Measurements from ENCODE around the gene DPYD.

Gene DPYD

DNA sequence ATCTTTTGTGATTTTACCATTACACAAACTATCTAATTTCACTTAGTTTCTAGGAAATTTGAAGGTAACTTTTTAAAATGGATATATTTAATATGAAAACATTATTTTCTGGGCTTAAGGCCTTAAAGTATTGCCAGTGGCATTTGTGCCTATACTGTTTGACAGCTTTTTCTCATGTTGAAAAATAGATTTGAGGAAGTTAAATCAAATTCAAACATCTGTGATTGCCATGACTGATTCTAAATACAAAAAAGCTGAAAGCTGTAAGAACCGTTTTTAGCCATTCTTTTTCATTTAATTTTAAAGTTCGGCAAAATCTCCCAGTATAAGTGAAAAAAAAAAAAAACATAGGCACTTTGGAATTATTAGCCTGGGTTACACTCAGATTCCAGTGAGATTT lies 301.1 kb downstream of the DPYD start:
- no peak for DNase-seq (ENCODE audit: low read depth in 3 of 3)

- no peak for DNase-seq (ENCODE audit: low read depth in 3 of 3)
Measured at GRCh38 chr1:97610748-97611147, 310.1 kb downstream of the DPYD start.

GRCh38 chr1:97610102-97610501 lies 310.7 kb downstream of the DPYD start:
- no peak for DNase-seq (ENCODE audit: low read depth in 3 of 3)

GRCh38 chr1:97608272-97608671 lies 312.6 kb downstream of the DPYD start:
- no peak for DNase-seq (ENCODE audit: low read depth in 3 of 3)

DNA sequence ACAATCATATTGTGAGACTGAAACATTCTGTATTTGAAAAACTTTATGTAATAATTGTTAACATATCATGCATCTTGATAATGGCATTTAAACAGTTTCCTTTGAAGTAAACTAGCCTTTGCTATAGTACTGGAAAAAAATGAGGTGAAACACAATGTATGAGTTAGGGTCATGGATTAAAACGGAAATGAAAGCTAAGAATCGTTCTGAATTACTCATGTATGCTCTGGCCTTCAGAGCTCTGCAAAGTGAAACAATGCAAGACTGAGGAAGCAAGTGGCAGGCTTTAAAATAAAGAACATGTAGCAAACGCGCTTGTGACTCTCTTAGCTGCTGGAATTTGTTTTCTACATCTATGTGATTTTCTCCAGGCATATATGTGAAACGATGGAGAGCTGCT lies 317.1 kb downstream of the DPYD start:
- DNase-seq (ENCODE audit: low read depth in 3 of 3): no peak

GRCh38 chr1:97603218-97603617 lies 317.6 kb downstream of the DPYD start:
- no peak for DNase-seq (ENCODE audit: low read depth in 3 of 3)

DNA sequence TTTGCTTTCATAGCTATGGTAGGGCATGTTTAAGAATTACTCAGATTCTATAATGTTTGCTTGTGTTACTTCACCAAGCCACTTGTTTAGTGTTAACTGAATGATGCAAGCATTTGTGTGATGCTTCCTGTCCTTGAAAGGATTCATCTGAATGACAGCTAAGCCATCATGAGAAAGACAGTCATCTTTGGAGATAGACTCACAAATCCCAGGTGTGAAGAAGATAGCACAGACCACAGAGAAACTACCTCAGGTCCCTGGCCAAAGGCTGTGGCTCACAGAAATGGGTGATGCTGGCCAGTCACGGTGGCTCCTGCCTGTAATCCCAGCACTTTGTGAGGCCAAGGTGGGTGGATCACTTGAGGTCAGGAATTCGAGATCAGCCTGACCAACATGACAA lies 321.4 kb downstream of the DPYD start:
- DNase-seq (ENCODE audit: low read depth in 3 of 3): no peak

GRCh38 chr1:97593192-97593591 lies 327.6 kb downstream of the DPYD start:
- DNase-seq (ENCODE audit: low read depth in 3 of 3): no peak

DNA sequence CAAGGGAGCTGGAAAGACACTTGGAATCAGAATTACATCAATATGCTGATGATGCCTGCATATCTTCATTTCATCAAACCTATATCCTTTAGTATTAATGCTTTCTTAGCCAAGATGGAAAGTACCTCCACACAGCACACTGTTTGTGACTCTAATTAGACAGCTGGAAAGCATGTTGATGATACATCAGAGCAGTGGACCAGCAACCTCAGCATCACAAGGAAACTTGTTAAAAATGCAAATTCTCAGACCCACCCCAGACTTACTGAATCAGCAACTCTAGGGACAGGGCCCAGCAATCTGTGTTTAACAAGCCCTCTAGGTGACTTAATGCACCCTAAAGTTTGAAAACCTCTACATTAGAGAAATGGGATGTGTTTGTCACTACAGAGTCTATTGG lies 332.1 kb downstream of the DPYD start:
- DNase-seq (ENCODE audit: low read depth in 3 of 3): no peak

DNA sequence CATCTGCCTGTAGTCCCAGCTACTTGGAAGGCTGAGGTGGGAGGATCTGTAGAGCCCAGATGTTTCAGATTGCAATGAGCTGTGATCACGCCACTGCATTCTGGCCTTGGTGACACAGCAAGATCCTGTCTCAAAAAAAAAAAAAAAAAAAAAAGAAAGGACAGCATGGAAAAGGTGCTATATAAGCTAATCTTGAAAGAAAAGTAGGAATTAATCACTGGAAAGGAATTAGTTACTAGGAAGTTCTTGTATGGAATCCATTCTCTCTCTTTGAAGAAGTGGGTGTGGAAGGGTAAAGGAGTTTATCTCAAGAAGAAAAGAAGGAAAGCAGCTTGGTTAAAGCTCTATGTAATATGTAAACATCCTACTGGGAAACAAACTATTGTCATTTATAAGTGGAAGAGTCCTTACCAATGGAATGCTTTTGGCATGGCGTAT lies 339.2 kb downstream of the DPYD start:
- no peak for DNase-seq (ENCODE audit: low read depth in 3 of 3)

DNA sequence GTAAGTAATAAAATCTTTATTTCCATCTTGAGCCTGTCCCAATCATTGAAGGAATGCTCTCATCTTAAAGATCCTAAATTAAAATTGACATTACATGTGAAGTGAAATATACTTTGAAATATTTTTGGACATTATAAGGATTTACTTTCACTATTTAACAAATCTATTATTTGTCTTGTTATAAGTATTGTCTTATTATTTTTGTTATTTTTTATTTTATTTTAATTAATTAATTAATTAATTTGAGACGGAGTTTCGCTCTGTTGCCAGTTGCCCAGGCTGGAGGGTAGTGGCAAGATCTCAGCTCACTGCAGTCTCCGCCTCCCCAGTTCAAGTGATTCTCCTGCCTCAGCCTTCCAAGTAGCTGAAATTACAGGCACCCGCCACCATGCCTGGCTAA lies 343.2 kb downstream of the DPYD start:
- no peak for DNase-seq (ENCODE audit: low read depth in 3 of 3)

DNA sequence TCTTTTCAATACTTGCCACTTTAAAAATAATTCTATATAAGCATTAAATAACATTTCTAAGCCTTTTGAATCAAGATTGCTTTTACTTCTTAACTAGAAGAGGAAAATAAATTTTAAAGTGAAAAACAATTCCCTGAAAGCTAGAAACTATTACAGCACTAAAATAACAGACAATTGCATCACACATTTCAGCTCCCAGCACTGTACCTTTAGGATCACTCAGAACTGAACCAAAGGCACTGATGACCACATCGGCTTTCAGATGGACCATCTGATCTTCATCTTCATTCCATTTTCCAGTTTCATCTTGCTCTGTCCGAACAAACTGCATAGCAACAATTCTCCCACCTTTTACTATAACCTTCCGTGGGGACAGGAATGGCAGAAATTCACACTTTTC lies 347.3 kb downstream of the DPYD start:
- no peak for DNase-seq (ENCODE audit: low read depth in 3 of 3)

DNA sequence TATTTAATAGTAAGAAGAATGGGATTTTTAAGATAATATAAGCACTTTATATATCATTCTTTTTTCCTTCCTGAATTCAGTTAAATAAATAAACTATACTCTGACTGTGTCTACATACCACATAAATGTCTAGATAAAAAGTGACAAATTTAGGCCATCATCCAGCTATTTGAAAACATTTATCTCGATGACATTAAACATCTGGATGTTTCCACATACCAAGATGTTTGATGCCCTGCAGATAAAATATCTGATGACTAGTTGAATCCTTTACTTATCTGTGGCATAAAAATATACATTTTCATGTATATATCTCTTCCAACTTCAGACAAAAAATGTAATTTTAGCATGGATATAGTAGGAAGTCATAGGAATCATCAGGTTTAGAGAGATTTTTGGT lies 348.3 kb downstream of the DPYD start:
- DNase-seq (ENCODE audit: low read depth in 3 of 3): no peak

DNA sequence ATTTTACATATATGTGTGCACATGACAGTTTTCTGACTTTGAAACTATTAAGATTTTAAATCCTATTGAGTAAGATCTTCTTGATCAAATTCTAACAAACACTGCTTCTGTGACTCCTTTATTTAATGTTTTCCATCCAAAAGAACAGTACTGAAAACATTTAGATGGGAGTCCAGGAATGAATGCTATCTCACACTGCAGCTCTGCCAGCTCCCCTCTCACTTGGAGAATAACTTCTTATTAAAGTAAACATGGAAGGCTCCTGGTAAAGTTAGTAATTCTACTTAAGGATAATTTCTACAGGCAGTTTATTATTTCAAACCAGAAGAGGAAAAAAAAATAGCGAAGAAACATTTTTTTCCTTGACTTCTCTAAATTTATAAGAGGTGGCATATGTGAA lies 349.1 kb downstream of the DPYD start:
- no peak for DNase-seq (ENCODE audit: low read depth in 3 of 3)

GRCh38 chr1:97570691-97571090 lies 350.1 kb downstream of the DPYD start:
- DNase-seq (ENCODE audit: low read depth in 3 of 3): no peak

GRCh38 chr1:97567000-97567749 lies 353.7 kb downstream of the DPYD start:
- DNase-seq (ENCODE audit: low read depth in 3 of 3): no peak

GRCh38 chr1:97565886-97566285 lies 354.9 kb downstream of the DPYD start:
- DNase-seq (ENCODE audit: low read depth in 3 of 3): no peak

DNA sequence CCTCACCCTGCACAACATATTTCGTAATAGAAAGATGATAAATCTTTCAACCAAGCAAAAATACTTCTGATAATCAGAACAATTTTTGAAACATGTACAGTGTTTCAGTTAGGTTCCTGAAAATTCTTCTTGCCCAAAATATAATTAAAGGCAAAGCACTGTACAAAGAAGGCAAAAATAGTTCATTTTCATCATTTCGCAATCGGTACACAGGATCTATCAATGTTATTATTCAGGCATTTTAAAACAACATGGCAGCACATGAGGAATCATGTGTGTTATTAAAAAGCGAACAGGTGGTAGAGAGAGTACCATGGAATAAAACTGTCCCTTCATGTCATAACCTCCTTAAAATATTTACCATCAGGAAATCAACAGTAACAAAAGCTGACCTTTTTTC lies 356.9 kb downstream of the DPYD start:
- no peak for DNase-seq (ENCODE audit: low read depth in 3 of 3)

- DNase-seq (ENCODE audit: low read depth in 3 of 3): no peak
Measured at GRCh38 chr1:97562081-97562480, 358.8 kb downstream of the DPYD start.

DNA sequence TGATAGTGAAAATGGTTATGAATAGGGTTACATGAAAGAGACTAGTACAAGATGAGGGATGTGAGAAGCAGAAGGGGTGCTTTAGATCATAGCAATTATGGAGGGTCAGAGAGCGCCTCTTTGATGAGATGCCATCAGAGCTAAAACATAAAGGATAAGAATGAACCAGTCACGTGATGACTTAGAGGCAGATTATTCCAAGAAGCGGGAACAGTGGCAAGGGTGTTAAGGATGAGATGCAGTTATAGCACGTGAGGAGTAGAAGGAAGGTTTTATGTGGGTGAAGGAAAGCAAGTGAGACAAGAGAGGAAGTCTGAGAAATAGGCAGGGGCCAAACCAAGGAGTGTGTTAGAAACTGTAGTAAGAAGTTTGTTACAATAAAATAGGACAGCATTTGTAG lies 360.1 kb downstream of the DPYD start:
- DNase-seq (ENCODE audit: low read depth in 3 of 3): no peak

- DNase-seq (ENCODE audit: low read depth in 3 of 3): no peak
Measured at GRCh38 chr1:97553971-97554370, 366.9 kb downstream of the DPYD start.

GRCh38 chr1:97551113-97551512 lies 369.7 kb downstream of the DPYD start:
- DNase-seq (ENCODE audit: low read depth in 3 of 3): no peak

GRCh38 chr1:97545446-97545845 lies 375.4 kb downstream of the DPYD start:
- no peak for DNase-seq (ENCODE audit: low read depth in 3 of 3)

- no peak for DNase-seq (ENCODE audit: low read depth in 3 of 3)
Measured at GRCh38 chr1:97540346-97540888, 380.4 kb downstream of the DPYD start.
